HG03103 (cell line): ENCODE results near the gene PHAF1.
A peak's percentile ranks its signal among the peaks of the same experiment; 100 is the strongest.

Experiments used
- ATAC-seq: cut with Tn5 transposase; IDR thresholded peaks from one replicate; pipeline ENCODE4 v1.9.1; 2021; ENCODE audit warnings: low read depth; ENCODE audit not compliant: unreplicated experiment

The PHAF1 gene

GRCh38 chr16:67158637-67159600 lies 49.2 kb downstream of the PHAF1 start:
- peak; percentile 31 for ATAC-seq

GRCh38 chr16:67161595-67162058 lies 51.9 kb downstream of the PHAF1 start:
- no peak for ATAC-seq

- ATAC-seq: no peak
These were observed 52.9 kb downstream of the PHAF1 start for GRCh38 chr16:67162506-67163163.

- no peak for ATAC-seq
These were observed 53.6 kb downstream of the PHAF1 start for GRCh38 chr16:67163164-67163998.

GRCh38 chr16:67163999-67164558 lies 54.3 kb downstream of the PHAF1 start:
- no peak for ATAC-seq

- no peak for ATAC-seq
These were observed 54.9 kb downstream of the PHAF1 start, which contains the start of gene HSF4 for GRCh38 chr16:67164599-67165061. Gene HSF4 (plus strand): TSS chr16:67164745. CDS start chr16:67164812, 67 bp downstream.

- ATAC-seq: no peak
These were observed 55.7 kb downstream of the PHAF1 start for GRCh38 chr16:67165121-67166078.

GRCh38 chr16:67166110-67166547 lies 56.4 kb downstream of the PHAF1 start:
- no peak for ATAC-seq

GRCh38 chr16:67166598-67167168 lies 56.9 kb downstream of the PHAF1 start:
- no peak for ATAC-seq

GRCh38 chr16:67167588-67167987 lies 57.8 kb downstream of the PHAF1 start:
- no peak for ATAC-seq

GRCh38 chr16:67169011-67169451 lies 59.3 kb downstream of the PHAF1 start:
- no peak for ATAC-seq

- ATAC-seq: no peak
These were observed 60.0 kb downstream of the PHAF1 start for GRCh38 chr16:67169642-67170167.

GRCh38 chr16:67170168-67170948 lies 60.6 kb downstream of the PHAF1 start, which contains the start of gene NOL3:
Gene NOL3 (plus strand): TSS chr16:67170538.
- peak; percentile 31 for ATAC-seq

GRCh38 chr16:67170949-67171649 lies 61.4 kb downstream of the PHAF1 start:
- no peak for ATAC-seq

- no peak for ATAC-seq
These were observed 63.6 kb downstream of the PHAF1 start for GRCh38 chr16:67173323-67173722.

GRCh38 chr16:67173808-67174705 lies 64.3 kb downstream of the PHAF1 start:
- no peak for ATAC-seq
